Hematopoietic multipotent progenitor cell treated with erythropoietin and hydrocortisone succinate and interleukin-3 and kit ligand, for 6 days (in vitro differentiated cells): ENCODE data around the gene ZNF407.
A peak's percentile ranks its signal among the peaks of the same experiment; 100 is the strongest.

ENCODE experiments used
- DNase-seq: peaks from one replicate; pipeline ENCODE4 v3.0.0-alpha.2; 2015

ZNF407 gene

GRCh38 chr18:74582642-74583041 is 15.0 kb upstream of the ZNF407 start:
- peak; percentile 20 for DNase-seq

- no peak for DNase-seq
Measured at GRCh38 chr18:74587441-74587840, 10.2 kb upstream of the ZNF407 start.

GRCh38 chr18:74589021-74589420 is 8.6 kb upstream of the ZNF407 start:
- DNase-seq = peak; percentile 30

GRCh38 chr18:74589811-74590210 is 7.9 kb upstream of the ZNF407 start:
- no peak for DNase-seq

- DNase-seq = no peak
Measured at GRCh38 chr18:74590671-74591070, 7.0 kb upstream of the ZNF407 start.

- no peak for DNase-seq
Measured at GRCh38 chr18:74595431-74595830, 2.2 kb upstream of the ZNF407 start.

GRCh38 chr18:74597034-74597661 is 522 bp upstream of the ZNF407 start:
- DNase-seq = peak; percentile 83

GRCh38 chr18:74598350-74599001 is 806 bp downstream of the ZNF407 start:
- DNase-seq = peak; percentile 79

GRCh38 chr18:74604361-74604760 is 6.7 kb downstream of the ZNF407 start:
- DNase-seq = no peak

GRCh38 chr18:74604774-74605173 is 7.1 kb downstream of the ZNF407 start:
- no peak for DNase-seq

- DNase-seq = no peak
Measured at GRCh38 chr18:74608681-74609080, 11.0 kb downstream of the ZNF407 start.

GRCh38 chr18:74609535-74609934 is 11.9 kb downstream of the ZNF407 start:
- DNase-seq = no peak

GRCh38 chr18:74610051-74610615 is 12.5 kb downstream of the ZNF407 start:
- no peak for DNase-seq

GRCh38 chr18:74610860-74611259 is 13.2 kb downstream of the ZNF407 start:
- DNase-seq = no peak

- DNase-seq = no peak
Measured at GRCh38 chr18:74611765-74612164, 14.1 kb downstream of the ZNF407 start.

- DNase-seq = no peak
Measured at GRCh38 chr18:74613381-74613780, 15.7 kb downstream of the ZNF407 start.

- no peak for DNase-seq
Measured at GRCh38 chr18:74616494-74616893, 18.8 kb downstream of the ZNF407 start.

- DNase-seq = no peak
Measured at GRCh38 chr18:74617486-74617885, 19.8 kb downstream of the ZNF407 start.

GRCh38 chr18:74622072-74622471 is 24.4 kb downstream of the ZNF407 start:
- DNase-seq = no peak

- DNase-seq = peak; percentile 56
Measured at GRCh38 chr18:74623047-74623816, 25.6 kb downstream of the ZNF407 start.

- DNase-seq = no peak
Measured at GRCh38 chr18:74624466-74624865, 26.8 kb downstream of the ZNF407 start.

- no peak for DNase-seq
Measured at GRCh38 chr18:74625157-74625556, 27.5 kb downstream of the ZNF407 start.

- no peak for DNase-seq
Measured at GRCh38 chr18:74626049-74626874, 28.6 kb downstream of the ZNF407 start.
